Endodermal cell (in vitro differentiated cells): Measurements from ENCODE around the gene AMMECR1. TPM values are rescaled to one million over a fixed set of nuclear protein-coding genes. Genes with fewer than 3 reads are reported as not detected.

Experiments
- DNase-seq: peaks from one replicate; pipeline ENCODE4 v3.0.0-alpha.2; 2017
- H3K27ac ChIP-seq: 2 replicates; pipeline ENCODE4 v1.5.1; 2013; ENCODE audit warnings: mild to moderate bottlenecking, low read depth, low read length, moderate library complexity
- H3K27me3 ChIP-seq: 2 replicates; pipeline ENCODE4 v1.6.1; 2013; ENCODE audit warnings: mild to moderate bottlenecking, low read length, moderate library complexity; ENCODE audit not compliant: insufficient read depth, control insufficient read depth, poor library complexity, severe bottlenecking
- H3K36me3 ChIP-seq: 2 replicates; pipeline ENCODE4 v1.7.0; 2013; ENCODE audit warnings: mild to moderate bottlenecking, low read length, moderate library complexity; ENCODE audit not compliant: control insufficient read depth, insufficient read depth
- H3K4me1 ChIP-seq: one replicate; pipeline ENCODE4 v1.7.0; 2013; ENCODE audit warnings: low read length; ENCODE audit not compliant: control insufficient read depth, insufficient read depth
- H3K4me3 ChIP-seq: 2 replicates; pipeline ENCODE4 v1.5.1; 2013; ENCODE audit warnings: mild to moderate bottlenecking, low read length, moderate library complexity
- H3K9ac ChIP-seq: 2 replicates; pipeline ENCODE4 v1.6.1; 2013; ENCODE audit warnings: mild to moderate bottlenecking, low read length, moderate library complexity; ENCODE audit not compliant: poor library complexity, severe bottlenecking; ENCODE audit errors: extremely low read depth
- H3K9me3 ChIP-seq: 2 replicates; pipeline ENCODE4 v1.6.1; 2013; ENCODE audit warnings: mild to moderate bottlenecking, low read length, moderate library complexity; ENCODE audit not compliant: control insufficient read depth
- H3K27ac Mint-ChIP-seq: 2 replicates; pipeline ENCODE4 v1.8.0; 2020; ENCODE audit warnings: mixed read lengths
- H3K27me3 Mint-ChIP-seq: 2 replicates; pipeline ENCODE4 v1.8.0; 2021; ENCODE audit warnings: mild to moderate bottlenecking, mixed read lengths; ENCODE audit not compliant: insufficient read depth
- H3K36me3 Mint-ChIP-seq: 2 replicates; pipeline ENCODE4 v1.8.0; 2020; ENCODE audit warnings: low read depth, mixed read lengths
- H3K4me1 Mint-ChIP-seq: 2 replicates; pipeline ENCODE4 v1.8.0; 2020; ENCODE audit warnings: mixed read lengths
- H3K4me3 Mint-ChIP-seq: 2 replicates; pipeline ENCODE4 v1.8.0; 2020; ENCODE audit warnings: mild to moderate bottlenecking, moderate library complexity, mixed read lengths
- H3K9me3 Mint-ChIP-seq: 2 replicates; pipeline ENCODE4 v1.8.0; 2020; ENCODE audit warnings: mild to moderate bottlenecking, mixed read lengths
- CTCF ChIP-seq: fragments of 200-600 bp; sonication (generic); conservative IDR thresholded peaks from 2 replicates; pipeline ENCODE4 v1.5.0; 2021; ENCODE audit warnings: antibody characterized with exemption, mild to moderate bottlenecking
- WGBS, 2 experiments: methylation state at CpG; one replicate each; pipeline versions ENCODE4 v1.1.5 to v1.1.7; 2013; ENCODE audit warnings: missing lambda C conversion rate in 2 of 2, mixed read lengths in 1 of 2; ENCODE audit not compliant: insufficient coverage in 1 of 2, insufficient read length in 1 of 2; 5-methylcytosine and 5-hydroxymethylcytosine counted together
- total RNA-seq, 2 donors: library from RNA; stranded (reverse); fragmentation: NEBNext Ultra II Directional in 1 of 2; extraction: Animal tissue kit (Norgen Biotek cat#: 25700) in 1 of 2; gene quantifications; 2 replicates in 1 of 2; 3 replicates in 1 of 2; pipeline ENCODE4 v1.2.1, GENCODE V29; 2021

The AMMECR1 gene
- total RNA-seq, 2 donors from 2014 or later = 26.8 to 62.2 TPM

- WGBS, 2 experiments = 18% methylated on average over 3 of the region's 4 CpGs; no CpG with 5 or more reads in 1 of the 2 experiments
- Mint-ChIP-seq H3K36me3 (no peaks in the 10 kb centered on the region), H3K27me3 (no peaks in the 10 kb centered on the region), H3K9me3 (no peaks in the 10 kb centered on the region), H3K4me3 (peak overlapping the region; percentile 97), H3K27ac (peak overlapping the region; percentile 97), H3K4me1 (peaks cover 66% of the 10 kb centered on the region)
- no peak overlapping the region for H3K27ac ChIP-seq
- no peaks in the 10 kb centered on the region for H3K4me1 ChIP-seq
- no peak for TF ChIP-seq CTCF
- H3K27me3 ChIP-seq = no peaks in the 10 kb centered on the region
- peak overlapping the region; percentile 79 for H3K4me3 ChIP-seq
- no peaks in the 10 kb centered on the region for H3K36me3 ChIP-seq
- peak overlapping the region; percentile 47 for H3K9ac ChIP-seq
- no peaks in the 10 kb centered on the region for H3K9me3 ChIP-seq
- no peak for DNase-seq
These were observed 731 bp upstream of the AMMECR1 start for GRCh38 chrX:110318664-110318968.

- H3K36me3 ChIP-seq = no peaks in the 10 kb centered on the region
- H3K27ac Mint-ChIP-seq = peak overlapping the region; percentile 88
- H3K27ac ChIP-seq = no peak overlapping the region
- H3K27me3 Mint-ChIP-seq = no peaks in the 10 kb centered on the region
- no peaks in the 10 kb centered on the region for H3K36me3 Mint-ChIP-seq
- peak overlapping the region; percentile 97 for H3K4me3 Mint-ChIP-seq
- no peaks in the 10 kb centered on the region for H3K4me1 ChIP-seq
- no peaks in the 10 kb centered on the region for H3K9me3 ChIP-seq
- H3K4me3 ChIP-seq = peak overlapping the region; percentile 95
- WGBS, 2 experiments = 0% methylated on average over 7 to 39 of the region's 40 CpGs
- no peaks in the 10 kb centered on the region for H3K27me3 ChIP-seq
- H3K9ac ChIP-seq = peak overlapping the region; percentile 76
- peak; percentile 30 for TF ChIP-seq CTCF
- DNase-seq = peak; percentile 69
- H3K4me1 Mint-ChIP-seq = peaks cover 69% of the 10 kb centered on the region
- no peaks in the 10 kb centered on the region for H3K9me3 Mint-ChIP-seq
These were observed 645 bp downstream of the AMMECR1 start for GRCh38 chrX:110317061-110317819.

- Mint-ChIP-seq H3K4me1 (peaks cover 62% of the 10 kb centered on the region), H3K36me3 (no peaks in the 10 kb centered on the region), H3K27ac (peak overlapping the region; percentile 88), H3K27me3 (no peaks in the 10 kb centered on the region), H3K4me3 (peak overlapping the region; percentile 97), H3K9me3 (no peaks in the 10 kb centered on the region)
- WGBS, 2 experiments = 6% methylated on average over 6 of the region's 12 CpGs; no CpG with 5 or more reads in 1 of the 2 experiments
- Histone ChIP-seq H3K36me3 (no peaks in the 10 kb centered on the region), H3K9me3 (no peaks in the 10 kb centered on the region), H3K27me3 (no peaks in the 10 kb centered on the region), H3K9ac (peak overlapping the region; percentile 76), H3K4me3 (peak overlapping the region; percentile 95), H3K4me1 (no peaks in the 10 kb centered on the region), H3K27ac (no peak overlapping the region)
- no peak for DNase-seq
- TF ChIP-seq CTCF = no peak
These were observed 1.4 kb downstream of the AMMECR1 start for GRCh38 chrX:110316351-110317060.
